SK-N-MC (cell line): ENCODE measurements around the gene CLSTN2.

Experiments
- DNase-seq: peaks from one replicate; pipeline ENCODE4 v3.0.0-alpha.2; 2011; ENCODE audit warnings: low read depth, low spot score
- H3K27ac ChIP-seq: fragments of 200-600 bp; sonication (generic); 2 replicates; pipeline ENCODE4 v1.5.1; 2016; ENCODE audit warnings: mixed run types
- H3K36me3 ChIP-seq: fragments of 200-600 bp; sonication (generic); 2 replicates; pipeline ENCODE4 v1.6.1; 2017; ENCODE audit warnings: antibody characterized with exemption, low read length, mixed read lengths; ENCODE audit not compliant: insufficient read depth
- H3K4me3 ChIP-seq: fragments of 200-600 bp; sonication (generic); 2 replicates; pipeline ENCODE4 v1.5.1; 2016
- H3K9ac ChIP-seq: fragments of 200-600 bp; sonication (generic); 2 replicates; pipeline ENCODE4 v1.8.0; 2017; ENCODE audit warnings: mixed run types, mixed read lengths; ENCODE audit not compliant: insufficient read length
- H3K9me3 ChIP-seq: fragments of 200-600 bp; sonication (generic); 2 replicates; pipeline ENCODE4 v1.6.1; 2017; ENCODE audit warnings: low read depth, mild to moderate bottlenecking, antibody characterized with exemption, low read length, moderate library complexity, mixed read lengths
- EZH2 ChIP-seq: fragments of 200-600 bp; sonication (generic); IDR thresholded peaks from one replicate; pipeline ENCODE4 v1.6.1; 2017; ENCODE audit warnings: antibody characterized with exemption
- FOXP2 ChIP-seq: optimal IDR thresholded peaks from 2 replicates; pipeline ENCODE3; 2011; ENCODE audit warnings: mild to moderate bottlenecking, moderate library complexity; ENCODE audit not compliant: insufficient read depth; ENCODE audit errors: extremely low read length, control extremely low read depth
- POLR2AphosphoS5 ChIP-seq: IDR thresholded peaks from 2 replicates; pipeline ENCODE4 v1.6.1; 2012; ENCODE audit warnings: mild to moderate bottlenecking, low read depth, low read length, borderline replicate concordance

CLSTN2 gene

DNA sequence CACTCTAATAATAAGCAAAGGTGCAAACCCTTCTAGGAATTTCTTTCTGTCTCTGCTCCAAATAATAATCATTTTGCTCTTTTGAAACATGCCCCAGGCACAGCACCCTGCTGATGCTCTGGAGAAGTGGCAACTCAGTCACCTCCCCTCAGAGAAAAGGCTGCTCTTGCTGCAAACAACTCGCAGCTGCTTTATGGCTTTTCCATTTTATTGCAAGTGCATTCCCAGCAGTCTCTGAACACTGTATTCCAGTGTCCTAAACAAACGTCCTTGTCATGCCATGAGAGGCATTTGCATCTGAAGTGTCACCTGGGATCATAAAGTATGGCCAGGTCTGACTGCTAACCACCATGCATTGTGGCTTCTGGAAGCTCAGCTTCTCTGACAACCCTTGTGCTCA lies 384.8 kb downstream of the CLSTN2 start:
- Histone ChIP-seq H3K9ac (no peak overlapping the region), H3K9me3 (no peaks in the 10 kb centered on the region)

GRCh38 chr3:140323561-140323960 lies 388.6 kb downstream of the CLSTN2 start:
- H3K4me3 ChIP-seq, result no peak overlapping the region
- no peak overlapping the region for H3K9ac ChIP-seq
- no peak overlapping the region for H3K27ac ChIP-seq
- no peaks in the 10 kb centered on the region for H3K9me3 ChIP-seq
- no peak for TF ChIP-seq FOXP2
- no peaks in the 10 kb centered on the region for H3K36me3 ChIP-seq
- DNase-seq, result no peak

More for the DNA sequence above, 384.8 kb downstream of the CLSTN2 start:
- Histone ChIP-seq H3K4me3 (no peak overlapping the region), H3K36me3 (no peaks in the 10 kb centered on the region), H3K27ac (no peak overlapping the region)
- no peak for TF ChIP-seq EZH2
- TF ChIP-seq FOXP2, result no peak
- TF ChIP-seq POLR2AphosphoS5, result no peak
- no peak for DNase-seq

GRCh38 chr3:140332131-140332530 lies 397.1 kb downstream of the CLSTN2 start:
- no peak for TF ChIP-seq EZH2
- TF ChIP-seq FOXP2, result no peak
- no peak for TF ChIP-seq POLR2AphosphoS5
- Histone ChIP-seq H3K9me3 (no peaks in the 10 kb centered on the region), H3K36me3 (no peaks in the 10 kb centered on the region), H3K4me3 (no peak overlapping the region), H3K9ac (no peak overlapping the region), H3K27ac (no peak overlapping the region)
- DNase-seq, result no peak

DNA sequence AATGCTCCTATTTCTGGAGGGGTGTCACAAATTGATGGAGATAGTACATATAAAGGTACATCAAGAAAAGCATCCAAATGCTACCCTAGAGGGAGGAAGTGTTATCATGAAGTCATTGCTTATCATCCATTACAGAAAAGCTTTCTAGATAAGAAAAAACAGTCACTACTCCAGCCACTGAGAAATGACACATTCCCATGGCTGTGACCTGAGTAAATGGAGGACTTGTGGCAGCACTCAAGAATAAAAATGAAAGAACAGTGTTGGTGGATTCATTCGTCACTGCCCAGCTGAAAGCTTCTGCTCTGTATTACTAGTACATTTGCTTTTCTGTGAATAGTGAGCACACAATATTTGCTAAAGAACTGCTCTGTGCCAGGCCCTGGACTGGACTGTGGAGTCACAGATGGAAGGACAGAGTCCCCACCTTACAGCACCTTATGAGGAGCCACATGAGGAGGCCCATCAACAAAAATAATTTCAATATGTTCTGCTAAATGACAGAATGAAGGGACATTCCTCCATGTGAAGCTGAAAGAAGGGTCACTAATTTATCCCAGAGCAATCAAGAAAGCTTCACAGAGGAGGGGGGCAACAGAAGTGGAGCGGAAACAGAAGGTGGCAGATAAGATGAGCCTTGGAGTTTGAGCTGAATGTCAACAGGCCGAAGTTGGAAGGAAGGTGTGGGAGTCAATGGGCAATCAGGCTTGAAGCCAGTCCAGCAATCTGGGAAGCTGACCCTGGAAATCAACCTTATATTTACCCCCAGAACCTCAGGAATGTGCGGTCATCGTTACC lies 399.3 kb downstream of the CLSTN2 start:
- no peak overlapping the region for H3K9ac ChIP-seq
- no peaks in the 10 kb centered on the region for H3K36me3 ChIP-seq
- H3K4me3 ChIP-seq, result no peak overlapping the region
- TF ChIP-seq FOXP2 (no peak), POLR2AphosphoS5 (no peak), EZH2 (no peak)
- no peaks in the 10 kb centered on the region for H3K9me3 ChIP-seq
- H3K27ac ChIP-seq, result no peak overlapping the region
- DNase-seq, result no peak

- Histone ChIP-seq H3K9ac (no peak overlapping the region), H3K27ac (no peak overlapping the region), H3K4me3 (no peak overlapping the region), H3K9me3 (no peaks in the 10 kb centered on the region), H3K36me3 (no peaks in the 10 kb centered on the region)
- DNase-seq, result no peak
- TF ChIP-seq POLR2AphosphoS5 (no peak), FOXP2 (no peak), EZH2 (no peak)
These were observed 401.5 kb downstream of the CLSTN2 start for GRCh38 chr3:140336465-140336864.

GRCh38 chr3:140338916-140339315 lies 403.9 kb downstream of the CLSTN2 start:
- TF ChIP-seq POLR2AphosphoS5 (no peak), EZH2 (no peak), FOXP2 (no peak)
- no peak overlapping the region for H3K4me3 ChIP-seq
- DNase-seq, result no peak
- no peak overlapping the region for H3K27ac ChIP-seq
- H3K9me3 ChIP-seq, result no peaks in the 10 kb centered on the region
- H3K9ac ChIP-seq, result no peak overlapping the region
- H3K36me3 ChIP-seq, result no peaks in the 10 kb centered on the region

- H3K9me3 ChIP-seq, result no peaks in the 10 kb centered on the region
- no peaks in the 10 kb centered on the region for H3K36me3 ChIP-seq
- no peak overlapping the region for H3K4me3 ChIP-seq
- no peak overlapping the region for H3K27ac ChIP-seq
- no peak for DNase-seq
- no peak overlapping the region for H3K9ac ChIP-seq
- TF ChIP-seq FOXP2 (no peak), POLR2AphosphoS5 (no peak), EZH2 (no peak)
These were observed 406.2 kb downstream of the CLSTN2 start for GRCh38 chr3:140341203-140341602.

GRCh38 chr3:140341817-140342403 lies 406.9 kb downstream of the CLSTN2 start:
- Histone ChIP-seq H3K36me3 (no peaks in the 10 kb centered on the region), H3K27ac (no peak overlapping the region), H3K4me3 (no peak overlapping the region), H3K9me3 (no peaks in the 10 kb centered on the region), H3K9ac (no peak overlapping the region)
- TF ChIP-seq EZH2, result no peak
- no peak for TF ChIP-seq POLR2AphosphoS5
- no peak for DNase-seq
